ENCODE measurements around the gene ECT2L. TPM values are rescaled to one million over a fixed set of nuclear protein-coding genes. Genes with fewer than 3 reads are reported as not detected.

The ECT2L gene
- total and polyA plus RNA-seq, 2 donors (not counting 3 experiments of a cell fraction or from before 2014, with no cell fraction given) = not detected

DNA sequence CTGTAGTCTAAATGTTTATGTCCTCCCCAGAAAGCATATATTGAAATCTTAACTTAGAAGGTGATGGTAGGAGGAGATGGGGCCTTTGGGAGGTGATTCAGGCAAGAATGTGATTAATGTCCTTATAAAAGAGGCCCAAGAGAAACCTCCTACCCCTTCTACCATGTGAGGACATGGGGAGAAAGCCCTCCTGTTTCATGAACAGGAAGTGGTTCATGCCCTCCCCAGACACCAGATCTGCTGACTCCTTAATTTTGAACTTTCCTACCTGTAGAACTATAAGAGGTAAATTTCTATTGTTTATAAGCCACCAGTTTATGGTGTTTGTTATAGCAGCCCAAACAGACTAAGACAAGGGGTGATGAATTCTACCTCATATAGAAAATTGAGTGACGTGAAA, 8.7 kb upstream of the ECT2L start:
- DNase-seq (ENCODE audit: low read depth, low spot score) (no peak), FAIRE-seq (no peak)
- Histone ChIP-seq H3K27ac (ENCODE audit: insufficient read depth, low read depth, low read length) (no peak overlapping the region), H2AFZ (ENCODE audit: low read depth, low read length) (no peak overlapping the region), H3K36me3 (ENCODE audit: control insufficient read depth in 2 of 2, extremely low read depth in 1 of 2, insufficient read depth in 2 of 2, low read length in 2 of 2) (peaks cover 0 to 1% of the 10 kb centered on the region in 2 experiments), H3K4me3 (replicated peaks in 1 of 3; ENCODE audit: insufficient read depth in 1 of 3, low read depth in 1 of 3, low read length in 3 of 3) (no peak overlapping the region), H3K9me3 (replicated peaks; ENCODE audit: control insufficient read depth, insufficient read depth, low read length) (no peaks in the 10 kb centered on the region), H3K9ac (replicated peaks; ENCODE audit: extremely low read depth, insufficient read depth, low read length) (no peak overlapping the region), H3K27me3 (ENCODE audit: control insufficient read depth in 2 of 2, insufficient read depth in 2 of 2, low read length in 2 of 2) (no peaks in the 10 kb centered on the region), H3K4me2 (ENCODE audit: insufficient read depth, low read length) (no peak overlapping the region), H4K20me1 (replicated peaks; ENCODE audit: control insufficient read depth, extremely low read depth, insufficient read depth, low read length) (no peaks in the 10 kb centered on the region), H3K9me1 (replicated peaks; ENCODE audit: control insufficient read depth, extremely low read depth, insufficient read depth, low read length) (no peaks in the 10 kb centered on the region), H3K79me2 (ENCODE audit: control insufficient read depth, insufficient read depth, low read length) (no peaks in the 10 kb centered on the region), H3K4me1 (ENCODE audit: control insufficient read depth, extremely low read depth, insufficient read depth, low read length) (peaks cover 4% of the 10 kb centered on the region)
- POLR2A ChIA-PET = no interaction called here
- CTCF ChIA-PET = no interaction called here
- intact Hi-C loops (cut with micrococcal nuclease) (no loop called here), dilution Hi-C loops (cut with MboI; ENCODE audit: extremely low pct_ligation_motif_present, low sequenced_read_pairs) (no loop called here)
- BruUV-seq (replicated peaks) = no TSS peak
- TF ChIP-seq CTCF (IDR thresholded peaks at IDR 0.05; ENCODE audit: extremely low read depth in 1 of 2, insufficient read depth in 1 of 2, low read depth in 1 of 2, low read length in 2 of 2) (no peak), POLR2AphosphoS5 (IDR thresholded peaks at IDR 0.05; ENCODE audit: insufficient read depth, low read depth, low read length) (no peak), GATA2 (IDR thresholded peaks at IDR 0.05; ENCODE audit: insufficient read depth, insufficient read length, low read depth, low read length) (no peak), FOS (IDR thresholded peaks at IDR 0.05; ENCODE audit: borderline replicate concordance, insufficient read depth, low read length) (no peak), POLR2A (IDR thresholded peaks at IDR 0.05; ENCODE audit: low read depth, low read length) (no peak), MYC (IDR thresholded peaks at IDR 0.05; ENCODE audit: low read depth, low read length) (no peak)
- TF ChIP-seq, protein P1, sequence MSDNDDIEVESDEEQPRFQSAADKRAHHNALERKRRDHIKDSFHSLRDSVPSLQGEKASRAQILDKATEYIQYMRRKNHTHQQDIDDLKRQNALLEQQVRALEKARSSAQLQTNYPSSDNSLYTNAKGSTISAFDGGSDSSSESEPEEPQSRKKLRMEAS (IDR thresholded peaks at IDR 0.05; ENCODE audit: insufficient read depth, insufficient read length) = no peak

Data from endothelial cell of umbilical vein (primary cell).